WI38 (cell line): ENCODE data around the gene RUSC2.
"Not testable (repeated sequence)": the region's sequence is repeated elsewhere in the genome, so short reads cannot be mapped to it uniquely, and the experiment has no call there.

Source experiments
- H3K4me3 ChIP-seq: 2 replicates; pipeline ENCODE4 v1.5.1; 2011; ENCODE audit warnings: low read depth, mild to moderate bottlenecking, control low read depth, low read length
- CTCF ChIP-seq: IDR thresholded peaks from 2 replicates; pipeline ENCODE4 v1.5.1; 2012; ENCODE audit warnings: low read depth, mild to moderate bottlenecking, control low read depth, low read length

Gene RUSC2

DNA sequence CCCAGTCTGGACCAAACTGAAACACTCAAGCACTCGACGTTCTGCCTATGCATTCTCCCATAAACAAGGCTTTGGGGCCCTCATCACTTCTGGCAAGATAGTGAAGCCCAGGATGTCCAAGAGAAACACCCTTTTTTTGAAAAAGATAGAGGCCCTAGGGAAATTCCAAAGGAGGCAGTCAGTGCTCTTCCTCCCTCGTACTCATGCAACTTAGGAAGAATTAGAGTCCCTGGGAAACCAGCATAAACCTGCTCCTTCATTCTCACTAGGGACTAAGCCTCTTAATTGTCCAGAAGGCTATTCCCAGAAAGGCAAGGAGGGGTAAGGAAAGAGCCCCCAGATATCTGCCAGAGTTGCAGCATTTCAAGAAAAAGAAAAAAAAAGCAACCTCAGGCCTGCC lies 7.8 kb upstream of the RUSC2 start:
- TF ChIP-seq CTCF, result no peak
- no peak overlapping the region for H3K4me3 ChIP-seq

DNA sequence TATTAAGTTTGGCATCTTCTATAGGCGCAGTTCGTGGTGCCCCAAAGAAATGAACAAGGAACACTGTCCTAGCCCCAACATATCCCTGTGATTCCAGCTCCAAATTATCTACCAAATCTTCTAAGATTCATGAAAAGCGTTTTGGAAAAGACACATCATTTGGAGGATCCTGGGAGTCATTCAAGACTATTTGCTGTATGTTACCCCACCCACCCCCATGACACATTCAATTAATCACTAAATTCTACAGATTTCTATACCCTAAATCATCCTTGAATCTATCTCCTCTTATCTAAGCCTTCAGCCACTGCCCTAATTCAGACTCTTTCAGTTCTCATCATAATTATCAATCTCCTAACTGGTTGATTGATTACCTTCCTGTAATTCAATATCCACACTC lies 5.5 kb upstream of the RUSC2 start:
- H3K4me3 ChIP-seq, result no peak overlapping the region
- no peak for TF ChIP-seq CTCF

DNA sequence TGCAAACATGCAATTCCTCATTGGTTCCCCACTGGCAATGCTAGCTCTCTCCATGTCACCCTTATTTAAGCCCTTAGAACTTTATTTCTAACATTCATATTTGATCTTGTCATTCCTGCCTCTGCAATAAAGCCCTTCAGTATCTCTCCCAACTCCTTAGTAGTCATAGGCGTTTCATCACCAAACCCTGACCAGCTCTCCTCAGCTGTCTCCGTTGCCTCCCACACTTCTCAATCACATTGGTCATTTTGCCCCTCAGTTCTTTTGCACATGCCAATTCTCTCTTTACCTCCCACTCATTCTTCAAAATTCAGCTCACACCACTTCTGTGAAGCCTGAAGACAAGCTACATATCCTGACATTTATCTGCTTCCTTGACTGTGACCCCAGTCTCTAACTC lies 2.8 kb upstream of the RUSC2 start:
- no peak for TF ChIP-seq CTCF

GRCh38 chr9:35488021-35488420 lies 1.9 kb upstream of the RUSC2 start:
- no peak overlapping the region for H3K4me3 ChIP-seq
- TF ChIP-seq CTCF, result no peak

More for the DNA sequence above, 2.8 kb upstream of the RUSC2 start:
- no peak overlapping the region for H3K4me3 ChIP-seq

- H3K4me3 ChIP-seq, result peak overlapping the region; percentile 88
- TF ChIP-seq CTCF, result no peak
Observed at GRCh38 chr9:35488566-35489312, 1.2 kb upstream of the RUSC2 start.

DNA sequence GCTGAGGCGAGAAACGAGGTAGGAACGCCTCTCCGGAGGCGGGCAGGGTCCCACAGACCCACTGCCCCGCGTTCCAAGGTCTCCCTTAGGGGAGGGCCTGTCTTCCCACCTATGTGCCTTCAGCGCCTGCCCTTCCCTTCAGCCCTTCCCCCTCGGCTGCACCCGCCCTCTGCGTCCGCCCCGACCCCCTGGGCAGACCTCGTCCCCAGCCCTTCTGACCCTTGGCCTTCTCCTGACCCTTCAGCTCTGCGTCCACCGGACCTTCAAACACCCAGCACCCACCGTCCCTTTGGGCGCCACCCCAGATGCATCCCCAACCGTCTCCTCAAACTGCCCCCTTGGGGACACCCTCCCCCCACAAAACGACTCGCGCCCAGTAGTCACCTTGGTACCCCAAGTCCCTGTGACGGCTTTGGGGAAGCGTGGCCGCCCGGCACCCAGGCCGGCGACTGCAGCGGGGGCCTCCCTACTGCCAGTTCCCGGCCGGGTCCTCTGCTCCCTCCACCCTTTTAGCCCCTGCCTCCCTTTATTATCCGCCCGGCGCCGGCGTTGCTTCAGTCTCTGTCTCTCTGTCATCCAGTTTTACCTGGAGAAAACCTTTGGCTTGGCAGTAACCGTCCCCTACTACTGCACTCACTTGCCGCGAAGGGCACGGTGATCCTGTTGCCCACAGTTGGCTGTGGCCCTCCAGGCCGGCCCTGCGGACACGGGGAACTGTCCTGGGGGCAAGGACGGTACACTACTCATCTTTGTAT lies 421 bp downstream of the RUSC2 start:
- TF ChIP-seq CTCF, result no peak
- peak overlapping the region; percentile 88 for H3K4me3 ChIP-seq

GRCh38 chr9:35490910-35491465 lies 1.1 kb downstream of the RUSC2 start:
- no peak for TF ChIP-seq CTCF
- peak overlapping the region; percentile 88 for H3K4me3 ChIP-seq

DNA sequence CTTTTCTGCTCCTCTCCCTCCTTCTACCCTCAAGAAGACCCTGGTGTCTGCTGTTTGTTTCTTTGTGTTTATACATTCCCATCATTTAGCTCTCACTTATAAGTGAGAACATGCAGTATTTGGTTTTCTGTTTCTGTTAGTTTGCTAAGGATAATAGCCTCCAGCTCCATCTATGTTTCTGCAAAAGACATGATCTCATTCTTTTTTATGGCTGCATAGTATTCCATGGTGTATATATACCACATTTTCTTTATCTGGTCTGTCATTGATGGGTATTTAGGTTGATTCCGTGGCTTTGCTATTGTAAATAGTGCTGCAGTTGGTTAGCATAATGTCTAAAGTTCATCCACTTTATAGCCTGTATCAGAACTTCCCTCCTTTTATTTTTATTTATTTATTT lies 3.2 kb downstream of the RUSC2 start:
- H3K4me3 ChIP-seq, result not testable (repeated sequence)
